KG1 (cell line): ENCODE data around the gene AP1S3.
"Not testable (repeated sequence)": the region's sequence is repeated elsewhere in the genome, so short reads cannot be mapped to it uniquely, and the experiment has no call there.

Experiments
- DNase-seq: peaks from one replicate; lab custom pipeline; 2025; lab: John Stamatoyannopoulos, UW

Gene AP1S3

DNA sequence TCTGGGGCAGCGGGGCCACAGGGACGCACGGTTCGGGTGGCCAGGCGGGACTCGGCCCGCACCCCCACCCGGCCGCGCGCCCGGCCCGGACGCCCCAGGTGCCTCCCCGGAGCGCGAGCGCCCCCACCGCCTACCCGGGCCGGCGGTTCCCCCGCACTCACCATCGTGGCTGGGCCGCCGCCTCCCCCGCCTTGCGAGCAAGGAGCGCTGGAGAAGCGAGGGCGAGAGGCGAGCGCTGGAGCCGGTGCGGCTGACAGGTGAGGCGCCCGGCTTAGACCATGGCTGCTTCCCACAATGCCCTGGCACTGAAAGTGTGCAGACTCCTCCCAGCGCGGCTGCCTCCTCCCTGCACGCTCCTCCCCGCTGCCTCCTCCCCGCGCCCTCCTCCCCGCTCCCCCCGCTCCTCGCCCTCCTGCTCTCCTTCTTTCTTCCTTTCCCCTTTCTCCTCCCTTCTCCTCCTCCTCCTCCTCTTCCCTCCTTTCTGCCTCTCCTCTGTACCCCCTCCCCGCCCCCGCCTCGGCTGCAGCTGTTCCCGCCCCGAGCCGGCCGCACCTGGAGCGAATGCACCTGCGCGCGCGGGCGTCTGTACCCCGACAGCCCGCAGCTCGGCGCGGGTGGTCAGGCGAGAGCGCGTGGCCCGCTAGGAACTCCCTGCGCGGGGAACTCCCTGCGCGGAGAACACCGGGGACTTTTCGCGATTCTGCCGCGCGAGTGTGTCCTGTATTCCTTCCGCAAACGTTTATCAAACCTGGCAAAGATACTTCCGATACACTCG lies at the start of gene AP1S3:
AP1S3 (minus strand) TSS at position 296 of the 775 bp plus-strand sequence; CDS start at position 164, 132 bp downstream.
- DNase-seq: peak; percentile 18

DNA sequence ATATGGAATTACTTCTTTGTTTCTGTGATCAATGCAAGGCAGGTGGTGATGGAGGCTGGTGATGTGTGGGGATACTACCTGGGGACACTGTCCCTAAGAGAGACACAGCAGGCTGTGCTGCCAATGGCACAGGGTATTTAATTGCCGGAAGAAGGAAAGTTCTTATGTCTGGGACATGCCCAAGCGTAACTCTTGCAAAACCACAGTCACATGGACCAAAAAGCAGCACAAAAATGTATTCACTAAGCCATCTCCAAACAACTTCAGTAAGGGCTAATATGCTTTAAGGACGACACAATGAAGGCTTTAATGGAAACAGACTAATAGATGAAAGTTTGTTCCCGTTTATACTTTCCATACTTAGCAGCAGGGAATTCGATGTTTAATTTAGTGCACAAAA lies 49.7 kb upstream of the AP1S3 start:
- no peak for DNase-seq

DNA sequence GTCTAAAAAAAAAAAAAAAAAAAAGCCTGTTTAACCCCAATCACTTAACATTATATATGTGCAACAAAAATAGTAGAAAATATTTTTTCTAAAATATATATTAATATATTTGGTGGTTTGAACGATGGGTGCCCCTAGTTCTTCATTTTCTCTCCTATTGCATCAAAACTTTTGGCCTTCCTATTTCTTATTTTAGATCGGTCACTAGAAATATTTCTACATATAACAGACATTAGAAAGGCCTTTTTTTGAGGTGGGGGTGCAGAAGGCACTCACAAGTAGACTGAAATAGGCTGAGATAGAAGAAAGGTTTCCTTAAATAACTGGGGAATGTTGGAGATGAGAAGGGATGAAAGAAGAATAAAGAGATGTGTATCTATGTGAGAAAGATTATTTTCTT lies 49.3 kb upstream of the AP1S3 start:
- DNase-seq: no peak

DNA sequence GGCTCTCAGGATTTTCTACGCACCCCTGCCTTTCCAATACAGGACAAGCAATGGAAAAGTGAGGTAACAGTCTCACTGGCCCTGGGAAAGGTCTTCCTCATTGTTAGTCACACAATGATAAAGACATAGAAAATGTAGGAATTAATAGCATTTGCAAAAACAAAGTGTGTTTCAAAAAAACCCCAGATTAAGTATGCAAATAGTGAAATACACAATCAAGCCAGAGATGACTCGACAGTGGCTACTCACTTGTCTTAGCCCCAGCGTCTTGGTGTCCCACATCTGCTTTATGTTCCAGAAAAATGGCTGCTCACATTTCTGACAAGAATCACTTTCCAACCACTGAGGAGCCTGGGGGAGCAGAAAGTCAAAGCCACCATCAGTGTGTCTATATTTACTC lies 47.0 kb upstream of the AP1S3 start:
- no peak for DNase-seq

DNA sequence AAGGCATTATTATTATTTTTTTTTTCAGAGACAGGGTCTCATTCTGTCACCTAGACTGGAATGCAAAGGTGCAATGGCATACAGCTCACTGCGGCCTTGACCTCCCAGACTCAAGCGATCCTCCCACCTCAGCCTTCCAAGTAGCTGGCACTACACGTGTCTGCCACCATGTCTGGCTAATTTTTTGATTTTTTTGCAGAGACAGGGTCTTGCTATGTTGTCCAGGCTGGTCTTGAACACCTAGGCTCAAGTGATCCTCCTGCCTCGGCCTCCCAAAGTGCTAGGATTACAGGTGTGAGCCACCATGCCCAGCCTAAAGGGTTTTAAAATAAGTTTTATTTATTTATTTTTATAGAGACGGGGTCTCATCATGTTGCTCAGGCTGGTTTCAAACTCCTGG lies 45.3 kb upstream of the AP1S3 start:
- no peak for DNase-seq

- no peak for DNase-seq
Measured at GRCh38 chr2:223880796-223881195, 43.4 kb upstream of the AP1S3 start.

DNA sequence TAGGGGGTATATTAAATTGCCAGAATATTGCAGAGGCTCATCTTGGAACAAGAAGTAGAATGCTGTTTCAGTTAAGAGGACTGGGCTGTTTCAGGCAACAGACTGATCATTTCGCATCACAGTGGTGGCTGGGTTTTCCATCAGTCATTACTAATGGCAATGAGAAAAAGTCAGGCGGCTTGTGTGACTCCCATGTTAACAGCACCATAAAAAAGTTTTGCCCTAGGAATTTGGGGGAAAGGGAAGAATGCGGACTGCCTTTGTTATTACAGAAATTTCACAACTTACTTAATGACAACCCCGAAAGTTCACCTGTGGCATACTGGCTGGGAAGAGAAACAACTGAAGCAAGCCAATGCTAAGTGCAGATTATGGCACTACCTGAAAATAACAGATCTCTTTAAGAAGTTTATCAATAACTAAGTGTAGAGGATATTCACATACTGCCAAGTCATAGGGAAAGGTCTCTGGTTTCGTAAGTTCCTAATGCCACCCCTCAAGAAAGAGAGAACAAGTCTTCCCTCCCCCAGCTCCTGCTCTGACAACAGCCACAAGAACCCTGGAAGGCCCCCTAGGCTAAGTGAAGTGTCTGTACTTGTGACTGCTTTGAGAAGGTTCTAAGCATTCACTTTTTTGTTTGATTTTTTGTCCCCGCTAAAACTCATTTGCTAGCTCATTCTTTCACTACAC lies 40.5 kb upstream of the AP1S3 start:
- no peak for DNase-seq

DNA sequence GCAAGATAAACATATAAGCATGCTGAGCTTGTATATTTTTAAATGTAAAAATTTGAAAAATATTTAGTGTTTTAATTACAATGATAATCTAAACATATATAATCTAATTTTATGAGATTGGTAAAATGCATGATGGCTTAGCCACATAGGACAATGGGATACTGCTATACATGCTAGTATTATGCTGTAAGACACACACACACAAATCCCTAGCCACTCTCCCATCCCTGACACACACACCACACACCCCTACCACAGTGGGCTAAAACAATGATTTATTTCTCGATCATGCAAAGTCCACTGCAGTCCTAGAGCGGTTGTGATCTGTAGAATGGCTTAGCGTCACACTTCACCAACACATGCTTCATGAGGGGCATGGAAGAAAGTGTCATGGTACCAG lies 36.3 kb upstream of the AP1S3 start:
- no peak for DNase-seq

GRCh38 chr2:223872772-223873171 lies 35.4 kb upstream of the AP1S3 start:
- DNase-seq: not testable (repeated sequence)

DNA sequence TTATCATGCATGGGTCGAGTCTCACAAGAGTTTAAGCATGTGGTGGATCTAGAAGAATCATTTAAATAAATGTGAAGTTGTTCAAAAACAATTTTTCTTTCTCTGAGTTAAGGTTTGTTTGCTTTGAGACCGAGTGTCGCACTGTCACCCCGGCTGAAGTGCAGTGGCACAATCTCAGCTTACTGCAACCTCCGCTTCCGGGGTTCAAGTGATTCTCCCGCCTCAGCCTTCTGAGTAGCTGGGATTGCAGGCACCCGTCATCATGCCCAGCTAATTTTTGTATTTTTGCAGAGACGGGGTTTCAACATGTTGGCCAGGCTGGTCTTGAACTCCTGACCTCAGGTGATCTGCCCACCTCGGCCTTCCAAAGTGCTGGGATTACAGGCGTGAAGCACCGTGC lies 34.3 kb upstream of the AP1S3 start:
- not testable (repeated sequence) for DNase-seq

- no peak for DNase-seq
Measured at GRCh38 chr2:223870840-223871611, 33.6 kb upstream of the AP1S3 start.

DNA sequence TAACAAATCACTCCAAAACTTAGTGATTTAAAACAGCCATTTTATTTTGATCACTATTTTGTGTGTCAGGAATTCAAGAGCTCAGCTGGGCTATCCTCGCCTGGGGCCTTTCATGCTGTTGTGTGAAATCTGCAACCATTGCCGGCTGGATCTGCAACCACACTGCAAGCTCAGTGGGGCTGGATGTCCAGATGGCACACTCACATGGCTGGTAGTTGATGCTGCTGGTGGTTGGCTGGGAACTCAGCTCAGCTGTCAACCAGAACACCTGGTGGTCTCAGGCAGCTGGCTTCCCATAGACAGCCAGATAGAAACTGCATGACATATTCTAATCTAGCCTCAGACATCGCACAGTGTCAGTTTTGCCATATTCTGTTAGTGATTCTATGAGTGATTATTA lies 30.6 kb upstream of the AP1S3 start:
- DNase-seq: no peak

- DNase-seq: no peak
Measured at GRCh38 chr2:223865907-223866508, 28.6 kb upstream of the AP1S3 start.

DNA sequence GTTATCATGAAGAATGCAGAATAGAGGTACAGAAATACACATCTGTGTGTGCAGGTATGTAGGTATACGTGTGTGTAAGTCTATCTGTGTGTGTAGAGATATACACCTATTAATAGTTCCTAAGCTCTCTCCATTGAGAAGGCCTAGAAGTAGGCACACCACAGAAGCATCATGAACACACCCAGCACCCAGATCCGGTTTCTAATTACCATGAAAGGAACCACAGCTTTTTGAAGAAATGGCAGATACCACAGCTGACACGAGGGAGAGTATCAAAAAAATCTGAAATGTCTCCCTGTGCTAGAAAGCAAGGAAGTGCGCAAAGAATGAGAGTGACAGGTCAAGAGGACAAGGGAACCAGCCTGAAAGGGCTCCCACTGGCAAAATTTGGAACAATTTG lies 27.7 kb upstream of the AP1S3 start:
- DNase-seq: no peak

- no peak for DNase-seq
Measured at GRCh38 chr2:223863491-223863890, 26.1 kb upstream of the AP1S3 start.

DNA sequence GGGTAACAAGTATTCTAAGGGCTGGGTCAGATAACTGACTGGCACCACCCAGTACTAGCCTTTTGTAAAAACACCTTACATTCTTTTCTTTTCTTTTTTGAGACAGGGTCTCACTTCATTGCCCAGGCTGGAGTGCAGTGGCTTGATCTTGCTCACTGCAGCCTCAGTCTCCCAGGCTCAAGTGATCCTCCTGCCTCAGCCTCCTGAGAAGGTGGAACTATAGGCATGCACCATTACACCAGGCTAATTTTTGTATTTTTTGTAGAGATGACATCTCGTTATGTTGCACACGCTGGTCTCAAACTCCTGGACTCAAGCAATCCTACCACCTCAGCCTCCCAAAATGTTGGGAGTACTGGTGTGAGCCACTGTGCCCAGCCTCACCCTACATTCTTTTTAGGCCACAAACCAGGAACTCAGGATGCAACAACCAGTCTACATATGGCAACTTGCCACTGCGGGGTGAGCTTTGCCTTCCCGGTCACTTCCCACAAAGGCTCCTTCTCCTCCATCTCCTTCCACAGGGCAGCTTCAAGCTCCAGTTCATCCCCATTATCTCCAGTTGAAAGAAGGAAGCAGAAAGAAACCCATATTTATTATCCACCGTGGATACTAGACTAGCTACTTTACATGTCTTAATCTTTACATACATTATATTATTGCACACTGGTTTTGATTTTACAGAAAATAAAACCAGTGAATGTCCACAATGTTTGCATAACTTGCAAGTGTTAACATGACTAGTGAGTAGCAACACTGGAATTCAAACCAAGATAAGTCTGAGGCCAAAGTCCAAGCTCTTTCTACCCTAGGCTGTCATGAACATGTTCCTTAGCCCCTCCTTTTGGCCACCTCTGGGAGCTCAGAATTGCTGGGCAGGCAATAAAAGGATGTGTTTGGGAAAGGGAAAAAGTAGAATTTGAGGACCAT lies 23.7 kb upstream of the AP1S3 start:
- DNase-seq: no peak

- no peak for DNase-seq
Measured at GRCh38 chr2:223859070-223859469, 21.7 kb upstream of the AP1S3 start.

- DNase-seq: no peak
Measured at GRCh38 chr2:223856584-223856983, 19.2 kb upstream of the AP1S3 start.

GRCh38 chr2:223856021-223856420 lies 18.6 kb upstream of the AP1S3 start:
- DNase-seq: no peak

DNA sequence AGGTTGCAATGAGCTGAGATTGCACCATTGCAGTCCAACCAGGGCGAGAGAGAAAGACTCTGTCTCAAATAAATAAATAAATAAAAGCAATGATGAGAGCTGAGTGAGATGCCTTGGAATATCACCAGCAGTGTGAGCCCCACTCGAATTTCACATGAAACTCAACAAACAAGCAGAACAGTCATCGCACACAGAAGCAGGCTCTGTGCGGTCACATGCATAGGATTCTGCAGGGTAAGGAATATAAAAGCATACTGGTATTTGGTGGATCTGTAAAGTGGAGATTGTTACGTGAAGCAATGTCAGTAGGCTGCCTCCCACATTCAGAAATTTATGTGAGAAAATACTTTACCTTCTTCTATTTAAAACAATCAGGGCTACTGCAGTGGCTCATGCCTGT lies 18.0 kb upstream of the AP1S3 start:
- DNase-seq: no peak

DNA sequence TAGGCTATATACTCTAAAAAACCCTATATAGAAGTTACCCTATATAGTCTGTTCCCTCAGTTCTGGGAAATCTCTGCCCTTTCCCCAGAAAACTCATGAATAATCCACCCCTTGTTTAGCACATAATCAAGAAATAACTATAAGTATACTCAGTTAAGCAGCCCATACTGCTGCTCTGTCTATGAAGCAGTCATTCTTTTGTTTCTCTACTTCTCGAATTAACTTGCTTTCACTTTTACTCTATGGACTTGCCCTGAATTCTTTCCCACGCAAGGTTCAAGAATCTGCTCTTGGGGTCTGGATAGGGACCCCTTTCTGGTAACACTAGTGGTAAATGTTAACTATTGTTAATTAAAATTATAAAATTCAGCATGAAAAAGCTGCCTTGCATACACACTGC lies 17.4 kb upstream of the AP1S3 start:
- DNase-seq: no peak
